Type B pancreatic cell (in vitro differentiated cells): Measurements from ENCODE around the gene ABHD18. TPM values are rescaled to one million over a fixed set of nuclear protein-coding genes. Genes with fewer than 3 reads are reported as not detected.
A peak's percentile ranks its signal among the peaks of the same experiment; 100 is the strongest.
"Not testable (repeated sequence)": the region's sequence is repeated elsewhere in the genome, so short reads cannot be mapped to it uniquely, and the experiment has no call there.

Experiments
- DNase-seq: peaks from one replicate; pipeline ENCODE4 v3.0.0; 2021; ENCODE audit warnings: mixed read lengths; ENCODE audit not compliant: unreplicated experiment; ENCODE audit errors: extremely low spot score
- H3K27ac Mint-ChIP-seq: 2 replicates; pipeline ENCODE4 v1.8.0; 2021; ENCODE audit warnings: mild to moderate bottlenecking, mixed read lengths
- H3K27me3 Mint-ChIP-seq: 2 replicates; pipeline ENCODE4 v1.8.0; 2021; ENCODE audit warnings: mixed read lengths
- H3K36me3 Mint-ChIP-seq: 2 replicates; pipeline ENCODE4 v1.8.0; 2021; ENCODE audit warnings: mixed read lengths
- H3K4me1 Mint-ChIP-seq: one replicate; pipeline ENCODE4 v1.8.0; 2021; ENCODE audit warnings: mixed read lengths; ENCODE audit not compliant: unreplicated experiment
- H3K4me3 Mint-ChIP-seq: 2 replicates; pipeline ENCODE4 v1.8.0; 2021; ENCODE audit warnings: mild to moderate bottlenecking, mixed read lengths
- H3K9me3 Mint-ChIP-seq: 2 replicates; pipeline ENCODE4 v1.8.0; 2021; ENCODE audit warnings: mixed read lengths
- long read RNA-seq: library from polyadenylated mRNA; unstranded; transcript quantifications from one replicate; pipeline ENCODE4 v2.0.0, GENCODE V29; 2020
- total RNA-seq: library from RNA; stranded (reverse); gene quantifications from 2 replicates; pipeline ENCODE4 v1.2.1, GENCODE V29; 2021; ENCODE audit warnings: low replicate concordance
- TF ChIP-seq, protein P1 (sequence below): fragments of 200-600 bp; sonication (generic); conservative IDR thresholded peaks from 2 replicates; pipeline ENCODE4 v1.5.0; 2021; ENCODE audit warnings: antibody characterized with exemption, mild to moderate bottlenecking

ABHD18 gene
- total RNA-seq = 10.9 and 13.1 TPM in 2 replicates
- long read RNA-seq, full-length matches to known transcripts = 6 of 10 reads
- long read RNA-seq, partial matches to known transcripts = 3 of 10 reads
- long read RNA-seq, other reads (novel, unspliced or antisense) = 1 of 10 reads

DNA sequence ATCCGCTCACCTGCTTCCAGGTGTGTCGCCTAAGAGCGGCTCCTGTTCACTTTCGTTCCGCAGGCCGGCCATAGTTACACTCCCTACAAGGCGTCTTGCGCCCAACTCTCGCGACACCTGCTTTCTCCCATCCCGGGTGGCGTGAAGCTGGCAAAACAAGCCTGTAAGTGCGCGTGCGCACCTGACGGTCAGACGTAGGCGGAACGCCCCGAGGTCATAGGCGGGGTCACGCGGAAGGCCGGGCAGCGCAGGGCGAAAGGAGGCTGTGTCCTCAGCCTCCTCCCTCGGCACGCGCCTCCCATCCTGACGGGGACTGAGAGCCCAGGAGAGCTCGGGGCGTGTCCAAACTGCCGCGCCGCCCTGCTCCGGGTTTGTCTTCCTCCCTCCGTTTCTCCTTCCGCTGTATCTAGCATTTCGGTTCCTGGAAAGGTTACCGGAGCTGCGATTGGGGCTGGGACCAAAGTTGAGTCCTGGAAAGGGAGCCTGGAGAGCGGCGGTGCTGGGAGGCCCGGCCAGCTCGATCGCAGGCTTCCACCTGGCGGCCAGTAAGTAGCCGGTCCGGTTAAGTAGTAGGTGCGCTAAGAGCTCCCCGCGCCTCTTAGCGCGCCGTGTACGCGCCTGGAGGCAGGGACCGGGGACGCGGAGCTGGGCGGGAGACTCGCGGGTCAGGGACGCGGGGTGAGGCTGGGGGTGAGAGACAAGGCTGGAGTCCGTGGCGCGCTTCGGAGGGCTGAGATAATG lies at the start of gene ABHD18, which contains the start of gene MFSD8:
Gene ABHD18 (plus strand): TSS at position 345 of the 741 bp plus-strand sequence. CDS start 17,550 bp downstream, outside the sequence.
Gene MFSD8 (minus strand): TSS at position 112 of the 741 bp plus-strand sequence. CDS start 40 bp downstream, at position 72.
- no peaks in the 10 kb centered on the region for H3K9me3 Mint-ChIP-seq
- peak within 1 kb of the TSS; percentile 99 for H3K27ac Mint-ChIP-seq
- peaks cover 12% of the 10 kb centered on the region for H3K4me1 Mint-ChIP-seq
- peak; percentile 99 for DNase-seq
- H3K4me3 Mint-ChIP-seq = peak within 1 kb of the TSS; percentile 98
- TF ChIP-seq, protein P1, sequence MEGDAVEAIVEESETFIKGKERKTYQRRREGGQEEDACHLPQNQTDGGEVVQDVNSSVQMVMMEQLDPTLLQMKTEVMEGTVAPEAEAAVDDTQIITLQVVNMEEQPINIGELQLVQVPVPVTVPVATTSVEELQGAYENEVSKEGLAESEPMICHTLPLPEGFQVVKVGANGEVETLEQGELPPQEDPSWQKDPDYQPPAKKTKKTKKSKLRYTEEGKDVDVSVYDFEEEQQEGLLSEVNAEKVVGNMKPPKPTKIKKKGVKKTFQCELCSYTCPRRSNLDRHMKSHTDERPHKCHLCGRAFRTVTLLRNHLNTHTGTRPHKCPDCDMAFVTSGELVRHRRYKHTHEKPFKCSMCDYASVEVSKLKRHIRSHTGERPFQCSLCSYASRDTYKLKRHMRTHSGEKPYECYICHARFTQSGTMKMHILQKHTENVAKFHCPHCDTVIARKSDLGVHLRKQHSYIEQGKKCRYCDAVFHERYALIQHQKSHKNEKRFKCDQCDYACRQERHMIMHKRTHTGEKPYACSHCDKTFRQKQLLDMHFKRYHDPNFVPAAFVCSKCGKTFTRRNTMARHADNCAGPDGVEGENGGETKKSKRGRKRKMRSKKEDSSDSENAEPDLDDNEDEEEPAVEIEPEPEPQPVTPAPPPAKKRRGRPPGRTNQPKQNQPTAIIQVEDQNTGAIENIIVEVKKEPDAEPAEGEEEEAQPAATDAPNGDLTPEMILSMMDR = peak; percentile 69
- H3K36me3 Mint-ChIP-seq = peaks cover 4% of the 10 kb centered on the region
- no peaks in the 10 kb centered on the region for H3K27me3 Mint-ChIP-seq

GRCh38 chr4:127916512-127916911 lies 48.7 kb upstream of the ABHD18 start:
- Mint-ChIP-seq H3K9me3 (no peaks in the 10 kb centered on the region), H3K27ac (no peak overlapping the region), H3K4me3 (no peak overlapping the region), H3K4me1 (no peaks in the 10 kb centered on the region), H3K36me3 (peaks cover 5% of the 10 kb centered on the region), H3K27me3 (no peaks in the 10 kb centered on the region)
- no peak for DNase-seq
- TF ChIP-seq, protein P1 = no peak

DNA sequence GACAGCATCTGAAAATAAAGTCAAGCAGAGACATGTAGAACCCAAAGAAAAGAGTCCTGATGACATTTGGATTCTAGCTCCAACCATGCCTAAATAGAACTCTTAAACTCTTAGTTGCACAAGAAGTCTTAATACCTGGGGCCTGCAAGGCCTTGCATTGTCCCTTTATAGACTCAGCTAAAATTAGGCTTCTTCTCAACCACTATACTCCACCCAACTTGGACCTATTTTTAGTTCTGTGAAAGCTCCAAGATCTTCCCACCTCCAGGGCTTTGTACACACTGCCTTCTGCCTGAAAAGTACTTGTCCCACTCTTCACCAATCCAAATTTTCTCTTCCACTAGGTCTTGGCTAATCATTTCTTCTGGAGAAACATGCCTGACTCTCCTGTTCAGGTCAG lies 48.1 kb upstream of the ABHD18 start:
- Mint-ChIP-seq H3K36me3 (peaks cover 5% of the 10 kb centered on the region), H3K27ac (no peak overlapping the region)
- TF ChIP-seq, protein P1 = no peak

GRCh38 chr4:127920521-127920920 lies 44.7 kb upstream of the ABHD18 start:
- no peaks in the 10 kb centered on the region for H3K9me3 Mint-ChIP-seq
- no peak overlapping the region for H3K4me3 Mint-ChIP-seq
- H3K27ac Mint-ChIP-seq = no peak overlapping the region
- H3K4me1 Mint-ChIP-seq = no peaks in the 10 kb centered on the region
- no peak for DNase-seq
- no peaks in the 10 kb centered on the region for H3K27me3 Mint-ChIP-seq
- peaks cover 19% of the 10 kb centered on the region for H3K36me3 Mint-ChIP-seq
- TF ChIP-seq, protein P1 = no peak

More for the DNA sequence above, 48.1 kb upstream of the ABHD18 start:
- H3K4me1 Mint-ChIP-seq = no peaks in the 10 kb centered on the region
- no peaks in the 10 kb centered on the region for H3K27me3 Mint-ChIP-seq
- H3K4me3 Mint-ChIP-seq = no peak overlapping the region
- H3K9me3 Mint-ChIP-seq = no peaks in the 10 kb centered on the region
- no peak for DNase-seq

- no peak for DNase-seq
- Mint-ChIP-seq H3K27ac (no peak overlapping the region), H3K9me3 (no peaks in the 10 kb centered on the region), H3K36me3 (peaks cover 23% of the 10 kb centered on the region), H3K27me3 (no peaks in the 10 kb centered on the region), H3K4me1 (no peaks in the 10 kb centered on the region), H3K4me3 (no peak overlapping the region)
- TF ChIP-seq, protein P1 = no peak
Observed at GRCh38 chr4:127922226-127922625, 43.0 kb upstream of the ABHD18 start.

DNA sequence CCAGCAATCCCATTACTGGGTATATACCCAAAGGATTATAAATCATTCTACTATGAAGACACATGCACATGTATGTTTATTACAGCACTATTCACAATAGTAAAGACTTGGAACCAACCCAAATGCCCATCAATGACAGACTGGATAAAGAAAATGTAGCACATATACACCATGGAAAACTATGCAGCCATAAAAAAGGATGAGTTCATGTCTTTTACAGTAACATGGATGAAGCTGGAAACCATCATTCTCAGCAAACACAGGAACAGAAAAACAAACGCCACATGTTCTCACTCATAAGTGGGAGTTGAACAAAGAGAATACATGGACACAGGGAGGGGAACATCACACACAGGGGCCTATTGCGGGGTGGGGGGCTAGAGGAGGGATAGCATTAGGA lies 39.5 kb upstream of the ABHD18 start:
- not testable (repeated sequence) for H3K27me3 Mint-ChIP-seq, H3K9me3 Mint-ChIP-seq, H3K4me3 Mint-ChIP-seq, DNase-seq, H3K27ac Mint-ChIP-seq, H3K4me1 Mint-ChIP-seq
- peaks cover 22% of the 10 kb centered on the region for H3K36me3 Mint-ChIP-seq
